ENCODE data around the gene LRFN2.

LRFN2 gene

GRCh38 chr6:40611912-40612311, 24.7 kb upstream of the LRFN2 start:
- Histone ChIP-seq H4K20me1 (ENCODE audit: control insufficient read depth, insufficient read depth, low read depth, low read length) (no peaks in the 10 kb centered on the region), H3F3A (ENCODE audit: control insufficient read depth, insufficient read depth) (no peaks in the 10 kb centered on the region), H3K27me3 (ENCODE audit: control insufficient read depth, low read length) (peaks cover 14% of the 10 kb centered on the region), H3K9me2 (replicated peaks; ENCODE audit: control insufficient read depth, low read length) (no peaks in the 10 kb centered on the region), H3K9me3 (ENCODE audit: control insufficient read depth, insufficient read depth, low read length) (no peaks in the 10 kb centered on the region), H3K4me3 (ENCODE audit: low read length) (no peak overlapping the region), H3K27ac (ENCODE audit: low read depth, low read length) (no peak overlapping the region), H3K4me2 (ENCODE audit: low read length) (no peak overlapping the region), H3K4me1 (ENCODE audit: control insufficient read depth, low read length) (no peaks in the 10 kb centered on the region), H3K79me2 (ENCODE audit: control insufficient read depth, low read length) (no peaks in the 10 kb centered on the region), H3K36me3 (ENCODE audit: control insufficient read depth, low read length) (no peaks in the 10 kb centered on the region)
- TF ChIP-seq CTCF (IDR thresholded peaks at IDR 0.05; ENCODE audit: low read depth, low read length, poor library complexity, severe bottlenecking) (no peak), EZH2phosphoT487 (IDR thresholded peaks at IDR 0.05; ENCODE audit: borderline replicate concordance, low read length) (no peak)

DNA sequence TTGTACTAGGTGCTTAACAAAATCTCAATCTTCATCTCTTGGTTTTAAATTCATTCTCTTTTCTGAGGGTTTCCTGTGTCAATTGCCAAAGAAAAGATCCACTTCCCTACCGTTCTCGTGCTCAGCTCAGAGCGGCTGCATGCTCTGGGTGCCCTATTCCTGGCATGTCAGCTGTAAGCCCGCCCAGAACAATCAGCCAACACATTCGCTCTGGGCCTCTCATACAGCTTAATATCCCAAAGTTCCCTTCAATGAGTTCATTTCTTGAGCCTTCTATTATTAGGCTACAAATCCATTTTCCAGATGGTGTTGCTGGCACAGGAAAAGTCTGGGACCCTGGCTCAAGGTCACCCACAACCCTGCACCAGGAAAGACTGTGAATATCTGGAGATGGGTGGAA, 24.3 kb upstream of the LRFN2 start:
- H3K79me2 ChIP-seq (ENCODE audit: control insufficient read depth, low read length): no peaks in the 10 kb centered on the region
- TF ChIP-seq EZH2phosphoT487 (IDR thresholded peaks at IDR 0.05; ENCODE audit: borderline replicate concordance, low read length): no peak
- TF ChIP-seq CTCF (IDR thresholded peaks at IDR 0.05; ENCODE audit: low read depth, low read length, poor library complexity, severe bottlenecking): no peak
- H3K27ac ChIP-seq (ENCODE audit: low read depth, low read length): no peak overlapping the region
- H3K27me3 ChIP-seq (ENCODE audit: control insufficient read depth, low read length): peaks cover 14% of the 10 kb centered on the region
- H3K9me2 ChIP-seq (replicated peaks; ENCODE audit: control insufficient read depth, low read length): no peaks in the 10 kb centered on the region
- no peaks in the 10 kb centered on the region for H4K20me1 ChIP-seq (ENCODE audit: control insufficient read depth, insufficient read depth, low read depth, low read length)
- H3F3A ChIP-seq (ENCODE audit: control insufficient read depth, insufficient read depth): no peaks in the 10 kb centered on the region
- H3K9me3 ChIP-seq (ENCODE audit: control insufficient read depth, insufficient read depth, low read length): no peaks in the 10 kb centered on the region
- H3K4me1 ChIP-seq (ENCODE audit: control insufficient read depth, low read length): no peaks in the 10 kb centered on the region
- H3K4me3 ChIP-seq (ENCODE audit: low read length): no peak overlapping the region
- H3K36me3 ChIP-seq (ENCODE audit: control insufficient read depth, low read length): no peaks in the 10 kb centered on the region
- no peak overlapping the region for H3K4me2 ChIP-seq (ENCODE audit: low read length)

- Histone ChIP-seq H3K27me3 (ENCODE audit: control insufficient read depth, low read length) (peaks cover 13% of the 10 kb centered on the region), H4K20me1 (ENCODE audit: control insufficient read depth, insufficient read depth, low read depth, low read length) (no peaks in the 10 kb centered on the region), H3K4me2 (ENCODE audit: low read length) (no peak overlapping the region), H3K79me2 (ENCODE audit: control insufficient read depth, low read length) (no peaks in the 10 kb centered on the region), H3K36me3 (ENCODE audit: control insufficient read depth, low read length) (no peaks in the 10 kb centered on the region), H3K27ac (ENCODE audit: low read depth, low read length) (no peak overlapping the region), H3K4me3 (ENCODE audit: low read length) (no peak overlapping the region), H3F3A (ENCODE audit: control insufficient read depth, insufficient read depth) (no peaks in the 10 kb centered on the region), H3K9me3 (ENCODE audit: control insufficient read depth, insufficient read depth, low read length) (no peaks in the 10 kb centered on the region), H3K4me1 (ENCODE audit: control insufficient read depth, low read length) (no peaks in the 10 kb centered on the region), H3K9me2 (replicated peaks; ENCODE audit: control insufficient read depth, low read length) (no peaks in the 10 kb centered on the region)
- no peak for TF ChIP-seq CTCF (IDR thresholded peaks at IDR 0.05; ENCODE audit: low read depth, low read length, poor library complexity, severe bottlenecking)
Measured at GRCh38 chr6:40610229-40610628, 23.1 kb upstream of the LRFN2 start.

DNA sequence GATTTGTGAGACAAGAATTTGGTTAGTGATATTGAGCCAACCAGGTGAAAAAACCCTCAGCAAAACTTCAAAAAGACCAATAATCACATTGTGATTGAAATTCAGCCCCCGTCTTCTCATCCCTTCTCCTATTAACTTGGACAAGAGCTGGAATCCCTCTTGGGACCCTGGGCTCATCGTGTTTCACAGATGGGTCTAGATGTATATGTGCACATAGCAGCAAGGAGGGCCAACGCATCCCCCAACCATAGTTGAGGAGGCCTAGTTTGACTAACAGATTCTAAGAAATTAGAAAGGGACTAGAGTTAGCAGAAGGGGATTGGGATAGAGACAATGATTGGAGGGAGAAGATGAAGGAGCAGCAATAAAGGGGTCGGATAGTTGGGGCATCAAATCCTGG, 19.8 kb upstream of the LRFN2 start:
- H3F3A ChIP-seq (ENCODE audit: control insufficient read depth, insufficient read depth): no peaks in the 10 kb centered on the region
- no peak for TF ChIP-seq EZH2phosphoT487 (IDR thresholded peaks at IDR 0.05; ENCODE audit: borderline replicate concordance, low read length)
- no peak for TF ChIP-seq CTCF (IDR thresholded peaks at IDR 0.05; ENCODE audit: low read depth, low read length, poor library complexity, severe bottlenecking)
- no peak overlapping the region for H3K4me3 ChIP-seq (ENCODE audit: low read length)
- no peaks in the 10 kb centered on the region for H3K36me3 ChIP-seq (ENCODE audit: control insufficient read depth, low read length)
- H3K27me3 ChIP-seq (ENCODE audit: control insufficient read depth, low read length): peaks cover 36% of the 10 kb centered on the region
- H4K20me1 ChIP-seq (ENCODE audit: control insufficient read depth, insufficient read depth, low read depth, low read length): no peaks in the 10 kb centered on the region
- no peaks in the 10 kb centered on the region for H3K9me3 ChIP-seq (ENCODE audit: control insufficient read depth, insufficient read depth, low read length)
- no peaks in the 10 kb centered on the region for H3K79me2 ChIP-seq (ENCODE audit: control insufficient read depth, low read length)
- no peaks in the 10 kb centered on the region for H3K9me2 ChIP-seq (replicated peaks; ENCODE audit: control insufficient read depth, low read length)
- H3K4me2 ChIP-seq (ENCODE audit: low read length): no peak overlapping the region
- no peak overlapping the region for H3K27ac ChIP-seq (ENCODE audit: low read depth, low read length)
- no peaks in the 10 kb centered on the region for H3K4me1 ChIP-seq (ENCODE audit: control insufficient read depth, low read length)
